OCI-LY3 (cell line): ENCODE results near the gene NPPA.

Experiments
- CTCF ChIP-seq: fragments of 200-600, 300-600 bp; sonication (generic); IDR thresholded peaks from 2 replicates; pipeline ENCODE4 v1.5.1; 2014; ENCODE audit warnings: antibody characterized with exemption, low read length, low read depth
- EZH2phosphoT487 ChIP-seq: fragments of 200-600 bp; shearing (Covaris generic); IDR thresholded peaks from 2 replicates; pipeline ENCODE4 v1.6.1; 2018; ENCODE audit warnings: antibody characterized with exemption, mixed run types, low read depth

GRCh38 chr1:11841245-11842153, 6.1 kb downstream of the NPPA start:
- TF ChIP-seq EZH2phosphoT487 (no peak), CTCF (no peak)
